SK-N-SH treated with all-trans-retinoic acid at 6 μM for 48 hours (cell line): ENCODE results near the gene UBA52.

Experiments used
- ATAC-seq: fragments of 200-7000 bp; cut with Tn5 transposase; 3 replicates; pipeline ENCODE4 v1.9.1; 2020; ENCODE audit warnings: mild to moderate bottlenecking, moderate library complexity
- ARNTL ChIP-seq: fragments of 450-650 bp; formaldehyde crosslinking; IDR thresholded peaks from 2 replicates; pipeline ENCODE4 v1.5.0; 2020; ENCODE audit warnings: low read depth, mild to moderate bottlenecking, moderate library complexity, borderline replicate concordance
- CREB5 ChIP-seq: fragments of 250-450 bp; sonication (Bioruptor Pico); IDR thresholded peaks from 2 replicates; pipeline ENCODE4 v1.5.1; 2020; ENCODE audit warnings: low read depth, mild to moderate bottlenecking, moderate library complexity
- CSDC2 ChIP-seq: fragments of 250-450 bp; sonication (Bioruptor Pico); IDR thresholded peaks from 2 replicates; pipeline ENCODE4 v1.5.0; 2020; ENCODE audit warnings: mild to moderate bottlenecking, moderate library complexity
- CSRNP3 ChIP-seq: fragments of 250-450 bp; sonication (Bioruptor Pico); IDR thresholded peaks from 2 replicates; pipeline ENCODE4 v1.5.1; 2021; ENCODE audit warnings: mild to moderate bottlenecking, moderate library complexity
- ESRRG ChIP-seq: fragments of 250-450 bp; sonication (Bioruptor Pico); IDR thresholded peaks from 2 replicates; pipeline ENCODE4 v1.6.1; 2021; ENCODE audit warnings: mild to moderate bottlenecking
- GLIS3 ChIP-seq: fragments of 250-450 bp; sonication (Bioruptor Pico); IDR thresholded peaks from 2 replicates; pipeline ENCODE4 v1.5.0; 2020; ENCODE audit warnings: mild to moderate bottlenecking, moderate library complexity
- ISL1 ChIP-seq: fragments of 250-450 bp; sonication (Bioruptor Pico); IDR thresholded peaks from 2 replicates; pipeline ENCODE4 v2.1.2; 2022; ENCODE audit warnings: mild to moderate bottlenecking, moderate library complexity
- OSR1 ChIP-seq: fragments of 250-450 bp; sonication (Bioruptor Pico); IDR thresholded peaks from 2 replicates; pipeline ENCODE4 v1.8.0; 2022; ENCODE audit warnings: moderate library complexity, mild to moderate bottlenecking, inconsistent platforms
- PATZ1 ChIP-seq: fragments of 250-450 bp; sonication (Bioruptor Pico); IDR thresholded peaks from 2 replicates; pipeline ENCODE4 v1.8.0; 2020; ENCODE audit warnings: mild to moderate bottlenecking, moderate library complexity, borderline replicate concordance
- POU6F1 ChIP-seq: fragments of 250-450 bp; sonication (Bioruptor Pico); IDR thresholded peaks from 2 replicates; pipeline ENCODE4 v1.8.0; 2021; ENCODE audit warnings: low read depth, mild to moderate bottlenecking, moderate library complexity, borderline replicate concordance
- PPARA ChIP-seq: fragments of 250-450 bp; sonication (Bioruptor Pico); IDR thresholded peaks from 2 replicates; pipeline ENCODE4 v1.5.0; 2020; ENCODE audit warnings: mild to moderate bottlenecking, borderline replicate concordance
- SNAI2 ChIP-seq: fragments of 250-450 bp; sonication (Bioruptor Pico); IDR thresholded peaks from 2 replicates; pipeline ENCODE4 v1.5.0; 2020; ENCODE audit warnings: mild to moderate bottlenecking, moderate library complexity
- TCF4 ChIP-seq: fragments of 250-450 bp; sonication (Bioruptor Pico); IDR thresholded peaks from 2 replicates; pipeline ENCODE4 v1.8.0; 2021; ENCODE audit warnings: mild to moderate bottlenecking, moderate library complexity, borderline replicate concordance
- TOX ChIP-seq: fragments of 250-450 bp; sonication (Bioruptor Pico); IDR thresholded peaks from 2 replicates; pipeline ENCODE4 v1.8.0; 2021; ENCODE audit warnings: mild to moderate bottlenecking, moderate library complexity, borderline replicate concordance
- TSHZ2 ChIP-seq: fragments of 250-450 bp; sonication (Bioruptor Pico); IDR thresholded peaks from 2 replicates; pipeline ENCODE4 v1.5.0; 2020; ENCODE audit warnings: mild to moderate bottlenecking, moderate library complexity
- ZC3H10 ChIP-seq: fragments of 250-450 bp; sonication (Bioruptor Pico); IDR thresholded peaks from 2 replicates; pipeline ENCODE4 v1.5.1; 2021; ENCODE audit warnings: mild to moderate bottlenecking, moderate library complexity
- ZFP3 ChIP-seq: fragments of 250-450 bp; sonication (Bioruptor Pico); IDR thresholded peaks from 2 replicates; pipeline ENCODE4 v1.5.0; 2020; ENCODE audit warnings: mild to moderate bottlenecking, moderate library complexity
- ZFP30 ChIP-seq: fragments of 450-650 bp; formaldehyde crosslinking; IDR thresholded peaks from 2 replicates; pipeline ENCODE4 v1.5.0; 2022; ENCODE audit warnings: mild to moderate bottlenecking, moderate library complexity
- ZNF565 ChIP-seq: fragments of 450-650 bp; formaldehyde crosslinking; conservative IDR thresholded peaks from 2 replicates; pipeline ENCODE4 v1.5.0; 2020; ENCODE audit warnings: low read depth, mild to moderate bottlenecking, moderate library complexity
- ZNF70 ChIP-seq: fragments of 450-650 bp; formaldehyde crosslinking; IDR thresholded peaks from 2 replicates; pipeline ENCODE4 v1.5.0; 2020; ENCODE audit warnings: mild to moderate bottlenecking, moderate library complexity
- ZNF8 ChIP-seq: fragments of 450-650 bp; formaldehyde crosslinking; IDR thresholded peaks from 2 replicates; pipeline ENCODE4 v1.5.0; 2020; ENCODE audit warnings: mild to moderate bottlenecking, moderate library complexity

Gene UBA52

GRCh38 chr19:18603958-18604819 is 32.5 kb downstream of the UBA52 start:
- no peak for ATAC-seq
- TF ChIP-seq CSDC2 (CRISPR knock-in tag) (no peak), OSR1 (no peak), ESRRG (CRISPR knock-in tag) (no peak), TOX (CRISPR knock-in tag) (no peak), PATZ1 (CRISPR knock-in tag) (no peak), ZFP30 (CRISPR knock-in tag) (no peak), SNAI2 (CRISPR knock-in tag) (no peak), ZNF70 (CRISPR knock-in tag) (no peak), CSRNP3 (CRISPR knock-in tag) (no peak), CREB5 (CRISPR knock-in tag) (no peak), ISL1 (CRISPR knock-in tag) (no peak), POU6F1 (CRISPR knock-in tag) (no peak), ZFP3 (CRISPR knock-in tag) (no peak), ZC3H10 (CRISPR knock-in tag) (no peak), PPARA (no peak), ZNF8 (CRISPR knock-in tag) (no peak)

- no peak for ATAC-seq
- TF ChIP-seq GLIS3 (CRISPR knock-in tag) (no peak), ZFP3 (CRISPR knock-in tag) (no peak), CREB5 (CRISPR knock-in tag) (no peak), ARNTL (no peak), ESRRG (CRISPR knock-in tag) (no peak), ISL1 (CRISPR knock-in tag) (no peak), CSRNP3 (CRISPR knock-in tag) (no peak), ZFP30 (CRISPR knock-in tag) (no peak), OSR1 (no peak), TCF4 (CRISPR knock-in tag) (no peak), POU6F1 (CRISPR knock-in tag) (no peak), TOX (CRISPR knock-in tag) (no peak), TSHZ2 (CRISPR knock-in tag) (no peak), ZNF565 (CRISPR knock-in tag) (no peak), ZC3H10 (CRISPR knock-in tag) (no peak), CSDC2 (CRISPR knock-in tag) (no peak)
Observed at GRCh38 chr19:18604820-18605159, 33.1 kb downstream of the UBA52 start.
